ENCODE results near the gene ELAVL3. TPM values are rescaled to one million over a fixed set of nuclear protein-coding genes. Genes with fewer than 3 reads are reported as not detected.

ELAVL3 gene
- total RNA-seq, 1 experiment from 2014 or later: 1.2 TPM

DNA sequence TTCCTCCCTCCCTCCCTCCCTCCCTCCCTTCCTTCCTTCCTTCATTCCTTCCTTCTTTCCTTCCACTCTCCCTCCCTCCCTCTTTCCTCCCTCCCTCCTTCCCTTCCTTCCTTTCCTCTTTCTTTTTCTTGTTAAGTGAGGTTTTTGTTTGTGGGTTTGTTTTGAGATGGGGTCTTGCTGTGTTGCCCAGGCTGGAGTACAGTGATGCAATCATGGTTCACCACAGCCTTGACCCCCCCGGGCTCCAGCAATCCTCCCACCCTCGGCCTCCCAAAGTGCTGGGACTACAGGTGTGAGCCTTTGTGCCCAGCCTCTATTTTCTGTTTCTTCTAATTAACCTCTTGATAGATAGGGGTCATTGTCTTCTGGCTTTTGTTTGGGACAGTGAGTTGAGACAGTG lies 19.4 kb downstream of the ELAVL3 start:
- no CpG with 5 or more reads among the region's 2 CpGs for WGBS (ENCODE audit: extremely low coverage, insufficient read length, low lambda C conversion rate)
- Mint-ChIP-seq H3K9me3 (no peaks in the 10 kb centered on the region; a peak in 1 of 5 replicates), H3K27ac (no peak overlapping the region), H3K4me1 (peaks cover 11 to 19% of the 10 kb centered on the region in 2 experiments), H3K36me3 (ENCODE audit: insufficient read depth in 1 of 3, low read depth in 3 of 3) (no peaks in the 10 kb centered on the region), H3K4me3 (no peak overlapping the region), H3K27me3 (ENCODE audit: low read depth) (peaks cover 4% of the 10 kb centered on the region; the same call in 1 of the 2 replicates)
- Histone ChIP-seq H2AFZ (ENCODE audit: low read length) (no peak overlapping the region), H2AK5ac (ENCODE audit: insufficient read length, low read length) (no peak overlapping the region), H3K4me1 (ENCODE audit: insufficient read depth, low read length) (peaks cover 9% of the 10 kb centered on the region; the same call in 1 of the 2 replicates), H3K4ac (ENCODE audit: low read depth, low read length) (no peak overlapping the region), H3K56ac (ENCODE audit: insufficient read length, low read depth, low read length) (no peak overlapping the region), H2BK12ac (ENCODE audit: insufficient read length, low read depth, low read length) (no peak overlapping the region), H2BK120ac (ENCODE audit: low read depth, low read length, poor library complexity, severe bottlenecking) (no peak overlapping the region), H3K79me2 (ENCODE audit: insufficient read depth, low read length) (no peaks in the 10 kb centered on the region), H3K79me1 (ENCODE audit: insufficient read depth, low read depth, low read length, poor library complexity, severe bottlenecking) (no peaks in the 10 kb centered on the region), H3K9me3 (ENCODE audit: control insufficient read depth, low read depth, low read length) (no peaks in the 10 kb centered on the region), H3K27me3 (ENCODE audit: insufficient read depth, low read length) (no peaks in the 10 kb centered on the region), H4K20me1 (ENCODE audit: control insufficient read depth, insufficient read depth, insufficient read length) (no peaks in the 10 kb centered on the region), H2BK15ac (ENCODE audit: low read depth, low read length) (no peak overlapping the region), H2BK20ac (ENCODE audit: low read depth, low read length, poor library complexity, severe bottlenecking) (no peak overlapping the region), H3K4me2 (ENCODE audit: insufficient read depth, insufficient read length, low read length) (no peak overlapping the region), H3T11ph (ENCODE audit: low read length) (no peak overlapping the region), H3K14ac (ENCODE audit: insufficient read depth, low read length) (no peak overlapping the region), H4K8ac (replicated peaks; ENCODE audit: insufficient read length, low read depth, low read length) (no peak overlapping the region), H3K9ac (ENCODE audit: extremely low read depth, insufficient read length, low read length) (no peak overlapping the region), H3K27ac (ENCODE audit: insufficient read length, low read depth, low read length) (no peak overlapping the region), H4K91ac (ENCODE audit: insufficient read length, low read depth, low read length) (no peak overlapping the region), H3K23ac (ENCODE audit: insufficient read length, low read depth, low read length) (no peak overlapping the region), H4K5ac (ENCODE audit: insufficient read length, low read depth, low read length) (no peak overlapping the region), H2BK5ac (ENCODE audit: insufficient read length, low read length) (no peak overlapping the region), H3K18ac (ENCODE audit: insufficient read length, low read depth, low read length) (no peak overlapping the region), H3K23me2 (ENCODE audit: insufficient read length, low read depth, low read length, poor library complexity, severe bottlenecking) (no peaks in the 10 kb centered on the region)
- no peak for TF ChIP-seq CTCF (conservative IDR thresholded peaks at IDR 0.05)
- no peak for DNase-seq
